ENCODE measurements around the gene GNA12. TPM values are rescaled to one million over a fixed set of nuclear protein-coding genes. Genes with fewer than 3 reads are reported as not detected.
"Not testable (repeated sequence)": the region's sequence is repeated elsewhere in the genome, so short reads cannot be mapped to it uniquely, and the experiment has no call there.

GNA12 gene
- total RNA-seq, 1 donor from 2014 or later, result 54.6 TPM

GRCh38 chr7:2750004-2750407, 94.1 kb downstream of the GNA12 start:
- no peak overlapping the region for H3K27ac Mint-ChIP-seq
- ATAC-seq (ENCODE audit: low read depth), result no peak
- no peak overlapping the region for H3K4me3 Mint-ChIP-seq
- H3K9me3 Mint-ChIP-seq, result no peaks in the 10 kb centered on the region
- H3K36me3 Mint-ChIP-seq (ENCODE audit: low read depth), result peaks cover 29% of the 10 kb centered on the region
- H3K4me1 Mint-ChIP-seq, result peaks cover 27% of the 10 kb centered on the region
- TF ChIP-seq, protein P1, sequence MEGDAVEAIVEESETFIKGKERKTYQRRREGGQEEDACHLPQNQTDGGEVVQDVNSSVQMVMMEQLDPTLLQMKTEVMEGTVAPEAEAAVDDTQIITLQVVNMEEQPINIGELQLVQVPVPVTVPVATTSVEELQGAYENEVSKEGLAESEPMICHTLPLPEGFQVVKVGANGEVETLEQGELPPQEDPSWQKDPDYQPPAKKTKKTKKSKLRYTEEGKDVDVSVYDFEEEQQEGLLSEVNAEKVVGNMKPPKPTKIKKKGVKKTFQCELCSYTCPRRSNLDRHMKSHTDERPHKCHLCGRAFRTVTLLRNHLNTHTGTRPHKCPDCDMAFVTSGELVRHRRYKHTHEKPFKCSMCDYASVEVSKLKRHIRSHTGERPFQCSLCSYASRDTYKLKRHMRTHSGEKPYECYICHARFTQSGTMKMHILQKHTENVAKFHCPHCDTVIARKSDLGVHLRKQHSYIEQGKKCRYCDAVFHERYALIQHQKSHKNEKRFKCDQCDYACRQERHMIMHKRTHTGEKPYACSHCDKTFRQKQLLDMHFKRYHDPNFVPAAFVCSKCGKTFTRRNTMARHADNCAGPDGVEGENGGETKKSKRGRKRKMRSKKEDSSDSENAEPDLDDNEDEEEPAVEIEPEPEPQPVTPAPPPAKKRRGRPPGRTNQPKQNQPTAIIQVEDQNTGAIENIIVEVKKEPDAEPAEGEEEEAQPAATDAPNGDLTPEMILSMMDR (IDR thresholded peaks at IDR 0.05), result no peak
- ChIA-PET CTCF (interaction anchor here (0.8 kb wide), 1 partner anchor 31 kb away, joined by 4 read pairs; no protein-coding TSS in a partner anchor), POLR2A (no interaction called here)
- H3K27me3 Mint-ChIP-seq, result no peaks in the 10 kb centered on the region
- DNase-seq, result no peak
- intact Hi-C loops (cut with micrococcal nuclease), result loop anchor here (10.0 kb wide), 1 partner anchor 315 kb away; no protein-coding TSS in a partner anchor

GRCh38 chr7:2748684-2749083, 95.4 kb downstream of the GNA12 start:
- CTCF ChIA-PET; DNase-seq; H3K27ac Mint-ChIP-seq; H3K4me3 Mint-ChIP-seq; POLR2A ChIA-PET; H3K27me3 Mint-ChIP-seq; H3K9me3 Mint-ChIP-seq; intact Hi-C loops (cut with micrococcal nuclease); ATAC-seq (ENCODE audit: low read depth): not testable (repeated sequence)
- Mint-ChIP-seq H3K4me1 (peaks cover 27% of the 10 kb centered on the region), H3K36me3 (ENCODE audit: low read depth) (peaks cover 23% of the 10 kb centered on the region)

DNA sequence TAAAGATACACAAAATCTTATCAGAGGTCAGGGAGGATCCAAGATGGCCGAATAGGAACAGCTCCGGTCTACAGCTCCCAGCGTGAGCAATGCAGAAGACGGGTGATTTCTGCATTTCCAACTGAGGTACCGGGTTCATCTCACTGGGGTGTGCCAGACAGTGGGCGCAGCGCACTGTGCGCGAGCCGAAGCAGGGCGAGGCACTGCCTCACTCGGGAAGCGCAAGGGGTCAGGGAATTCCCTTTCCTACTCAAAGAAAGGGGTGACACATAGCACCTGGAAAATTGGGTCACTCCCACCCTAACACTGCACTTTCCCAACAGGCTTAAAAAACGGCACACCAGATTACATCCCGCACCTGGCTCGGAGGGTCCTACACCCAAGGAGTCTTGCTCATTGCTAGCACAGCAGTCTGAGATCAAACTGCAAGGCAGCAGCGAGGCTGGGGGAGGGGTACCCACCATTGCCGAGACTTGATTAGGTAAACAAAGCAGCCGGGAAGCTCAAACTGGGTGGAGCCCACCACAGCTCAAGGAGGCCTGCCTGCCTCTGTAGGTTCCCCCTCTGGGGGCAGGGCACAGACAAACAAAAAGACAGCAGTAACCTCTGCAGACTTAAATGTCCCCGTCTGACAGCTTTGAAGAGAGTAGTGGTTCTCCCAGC, 100.5 kb downstream of the GNA12 start:
- H3K9me3 Mint-ChIP-seq; ATAC-seq (ENCODE audit: low read depth); CTCF ChIA-PET; H3K27me3 Mint-ChIP-seq; H3K27ac Mint-ChIP-seq; POLR2A ChIA-PET; DNase-seq; intact Hi-C loops (cut with micrococcal nuclease); H3K4me3 Mint-ChIP-seq: not testable (repeated sequence)
- H3K4me1 Mint-ChIP-seq, result peaks cover 30% of the 10 kb centered on the region
- peaks cover 34% of the 10 kb centered on the region for H3K36me3 Mint-ChIP-seq (ENCODE audit: low read depth)

DNA sequence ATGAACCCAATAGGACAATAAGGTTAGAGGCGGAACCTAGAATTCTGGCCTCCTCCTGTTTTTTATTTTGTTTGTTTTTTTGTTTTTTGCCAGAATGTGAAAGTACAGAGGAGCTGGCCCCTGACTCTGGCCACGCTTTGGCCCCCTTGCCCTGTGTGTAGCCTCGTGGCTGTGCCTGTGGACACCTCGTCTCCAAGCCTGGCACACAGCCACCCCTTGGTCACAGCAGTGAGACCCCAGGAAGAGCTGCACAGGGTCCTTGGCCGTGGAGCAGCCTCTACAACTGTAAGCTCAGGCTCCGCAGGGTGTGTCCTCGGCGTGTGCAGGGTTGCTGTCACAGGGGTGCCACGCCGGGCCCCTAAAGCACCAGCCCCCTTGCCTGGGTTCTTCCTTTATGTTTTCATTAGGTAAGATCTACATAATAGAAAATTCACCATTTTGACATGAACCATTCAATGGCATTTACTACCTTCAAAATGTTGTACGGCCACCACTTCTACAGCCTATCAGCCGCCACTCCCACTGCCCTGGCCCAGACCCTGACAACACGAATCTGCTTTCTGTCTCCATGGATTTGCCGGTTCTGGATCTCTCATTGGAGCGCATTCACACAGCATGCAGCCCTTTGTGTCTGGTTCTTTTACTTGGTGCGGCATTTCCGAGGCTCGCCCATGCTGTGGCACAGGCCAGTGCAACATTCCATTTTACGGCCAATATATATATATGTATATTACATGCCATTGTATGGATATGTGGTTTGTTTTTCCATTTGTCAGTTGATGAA, 105.2 kb downstream of the GNA12 start:
- Mint-ChIP-seq H3K4me1 (peaks cover 64% of the 10 kb centered on the region), H3K27me3 (no peaks in the 10 kb centered on the region), H3K4me3 (no peak overlapping the region), H3K9me3 (no peaks in the 10 kb centered on the region), H3K36me3 (ENCODE audit: low read depth) (peaks cover 24% of the 10 kb centered on the region), H3K27ac (no peak overlapping the region)
- peak; percentile 8 for DNase-seq
- ChIA-PET CTCF (no interaction called here), POLR2A (interaction anchor here (1.0 to 1.2 kb wide), 2 partner anchors 16 to 61 kb away, joined by 3 to 4 read pairs; no protein-coding TSS in a partner anchor)
- ATAC-seq (ENCODE audit: low read depth), result no peak
- TF ChIP-seq, protein P1 (IDR thresholded peaks at IDR 0.05), result no peak
- intact Hi-C loops (cut with micrococcal nuclease), result loop anchor here (5.0 kb wide), 2 partner anchors 52 to 103 kb away; partner anchors contain the start of genes AMZ1 and GNA12

- ChIA-PET POLR2A (interaction anchor here (0.5 to 1.0 kb wide), 3 partner anchors 20 to 62 kb away, joined by 3 to 7 read pairs (median 5); no protein-coding TSS in a partner anchor), CTCF (no interaction called here)
- peaks cover 73% of the 10 kb centered on the region for H3K4me1 Mint-ChIP-seq
- intact Hi-C loops (cut with micrococcal nuclease), result loop anchor here (5.0 kb wide), 2 partner anchors 51 to 104 kb away; partner anchors contain the start of genes AMZ1 and GNA12
- no peak overlapping the region for H3K27ac Mint-ChIP-seq
- ATAC-seq (ENCODE audit: low read depth) (no peak), DNase-seq (peak; percentile 2)
- H3K27me3 Mint-ChIP-seq, result no peaks in the 10 kb centered on the region
- H3K4me3 Mint-ChIP-seq, result no peak overlapping the region
- TF ChIP-seq, protein P1 (IDR thresholded peaks at IDR 0.05), result no peak
- peaks cover 25% of the 10 kb centered on the region for H3K36me3 Mint-ChIP-seq (ENCODE audit: low read depth)
- no peaks in the 10 kb centered on the region for H3K9me3 Mint-ChIP-seq
Measured at GRCh38 chr7:2737771-2738540, 106.2 kb downstream of the GNA12 start.

DNA sequence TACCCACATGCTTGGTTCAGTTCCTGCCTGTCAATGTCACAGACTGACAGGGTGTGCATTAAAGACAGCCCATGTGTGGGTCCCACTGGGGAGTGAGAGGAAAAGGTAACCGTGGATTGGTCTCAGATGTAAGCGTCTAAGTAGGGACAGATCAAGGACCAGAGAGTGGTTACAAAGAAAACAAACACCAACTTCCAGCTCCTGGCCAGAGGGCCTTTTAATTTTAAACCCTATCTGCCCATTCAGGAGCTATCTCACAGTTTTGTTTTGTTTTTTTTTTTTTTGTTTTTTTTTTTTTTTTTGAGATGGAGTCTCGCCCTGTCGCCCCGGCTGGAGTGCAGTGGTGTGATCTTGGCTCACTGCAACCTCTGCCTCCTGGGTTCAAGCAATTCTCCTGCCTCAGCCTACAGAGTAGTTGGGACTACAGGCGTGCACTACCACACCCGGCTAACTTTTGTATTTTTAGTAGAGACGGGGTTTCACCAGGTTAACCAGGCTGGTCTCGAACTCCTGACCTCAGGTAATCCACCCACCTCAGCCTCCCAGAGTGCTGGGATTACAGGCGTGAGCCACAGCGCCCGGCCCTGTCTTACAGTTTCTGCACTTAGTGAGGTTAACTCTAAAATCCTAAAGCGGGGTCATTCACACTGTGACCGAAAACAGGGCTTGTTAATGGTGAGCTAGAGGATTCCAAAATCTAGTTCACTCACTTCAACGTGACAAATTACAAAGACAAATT, 106.9 kb downstream of the GNA12 start:
- not testable (repeated sequence) for H3K27me3 Mint-ChIP-seq; ATAC-seq (ENCODE audit: low read depth); H3K4me3 Mint-ChIP-seq; H3K9me3 Mint-ChIP-seq; DNase-seq
- ChIA-PET POLR2A (interaction anchor here (0.5 to 1.4 kb wide), 3 partner anchors 21 to 106 kb away, joined by 3 to 7 read pairs (median 4); no protein-coding TSS in a partner anchor), CTCF (interaction anchor here (0.6 to 1.4 kb wide), 3 partner anchors 21 to 285 kb away, joined by 3 to 5 read pairs (median 4); no protein-coding TSS in a partner anchor)
- Mint-ChIP-seq H3K36me3 (ENCODE audit: low read depth) (peaks cover 22% of the 10 kb centered on the region), H3K27ac (peak overlapping the region; percentile 3), H3K4me1 (peaks cover 67% of the 10 kb centered on the region)
- intact Hi-C loops (cut with micrococcal nuclease), result loop anchor here (5.0 kb wide), 2 partner anchors 50 to 105 kb away; partner anchors contain the start of genes AMZ1 and GNA12

All from activated B cell treated with CpG ODN at 0.5 μM for 24 hours (primary cell).